NCI-H1417 treated with DMSO at 0.1 percent for 48 hours (cell line): ENCODE measurements around the gene DUT.

Source experiments
- DNase-seq: peaks from one replicate; lab custom pipeline; 2025; lab: John Stamatoyannopoulos, UW

The DUT gene

DNA sequence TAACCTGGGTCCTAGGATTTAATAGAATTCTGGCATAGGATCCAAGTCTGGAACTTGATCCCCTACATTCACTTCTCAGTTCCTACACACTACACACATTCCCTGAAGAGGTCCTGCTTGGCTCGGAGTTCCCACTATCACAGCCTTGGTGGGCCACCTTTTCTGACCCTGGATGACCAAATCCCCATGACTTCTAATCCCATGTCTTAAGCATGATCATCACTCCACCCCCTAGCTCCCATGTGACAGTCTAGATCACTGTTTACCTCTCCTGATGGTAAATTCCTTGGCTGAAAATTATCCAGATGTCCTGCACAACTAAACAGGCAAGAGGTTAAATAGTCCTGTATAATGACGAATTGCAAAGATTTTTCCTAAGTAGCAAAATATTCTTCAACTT, 40.3 kb downstream of the DUT start:
- no peak for DNase-seq

DNA sequence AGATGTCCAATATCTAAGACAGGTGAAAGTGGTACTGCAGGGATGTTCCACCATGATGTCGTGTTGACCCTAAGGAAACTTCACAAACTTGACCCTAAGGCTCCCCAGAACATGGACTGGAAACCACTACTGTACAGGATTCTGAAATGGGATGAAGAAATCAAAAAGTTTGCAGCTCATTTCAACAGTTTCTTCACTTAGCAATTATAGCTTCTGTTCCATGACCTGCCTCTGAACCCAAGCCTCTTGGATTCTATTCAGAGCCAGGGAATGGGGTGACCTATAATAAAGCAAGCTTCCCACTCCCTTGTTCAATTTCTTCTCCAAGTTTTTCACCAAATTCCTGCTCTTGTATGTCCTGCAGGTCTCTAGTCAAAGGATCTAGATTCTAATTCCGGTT, 40.7 kb downstream of the DUT start:
- no peak for DNase-seq

DNA sequence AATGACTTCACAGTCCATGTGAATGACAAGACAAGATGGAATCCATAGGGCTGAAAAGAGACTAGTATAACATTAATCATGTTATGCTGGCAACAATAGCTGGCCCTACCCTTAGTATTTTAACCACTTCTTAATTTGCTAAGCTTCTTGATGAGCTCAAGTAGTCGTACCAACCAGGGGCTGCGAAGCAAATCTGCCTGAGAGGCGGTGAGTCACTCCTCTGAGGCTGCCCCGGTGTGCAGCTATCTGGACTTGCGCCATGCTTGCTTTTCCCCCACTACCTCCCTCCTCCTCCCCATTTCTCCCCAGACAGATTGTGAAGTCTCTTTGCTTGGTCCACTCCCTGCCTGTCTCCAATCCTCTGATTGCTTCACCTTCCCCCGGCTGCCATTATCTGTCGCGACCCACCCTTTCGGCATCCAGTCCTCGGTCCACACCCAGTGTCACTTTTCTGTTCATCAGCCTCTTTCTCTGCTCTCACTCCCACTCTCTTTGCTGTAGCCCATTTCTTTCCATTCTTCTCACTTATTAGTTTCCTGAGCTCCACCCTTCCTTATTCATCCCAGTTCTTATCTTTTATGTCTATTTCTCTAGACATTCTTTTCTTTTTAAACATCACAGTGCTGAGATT, 42.7 kb downstream of the DUT start:
- DNase-seq = no peak

DNA sequence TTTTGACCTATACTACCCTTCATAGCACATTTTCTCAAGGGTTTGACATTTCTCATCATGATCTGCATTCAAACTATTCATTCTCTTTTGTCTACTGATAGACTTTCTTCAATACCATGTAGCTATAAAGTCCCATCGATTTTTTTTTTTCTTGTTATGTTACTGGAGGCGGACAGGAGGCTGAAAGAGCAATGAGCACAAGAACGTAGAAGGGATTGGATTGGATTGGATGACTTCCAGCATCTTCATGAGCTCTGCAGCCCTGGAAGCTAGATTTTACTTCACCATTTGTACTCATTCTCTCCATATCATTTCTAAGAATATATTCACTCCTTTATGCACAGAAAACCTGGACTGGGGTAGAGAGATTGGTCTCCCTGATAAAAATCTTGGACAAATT, 43.2 kb downstream of the DUT start:
- no peak for DNase-seq

DNA sequence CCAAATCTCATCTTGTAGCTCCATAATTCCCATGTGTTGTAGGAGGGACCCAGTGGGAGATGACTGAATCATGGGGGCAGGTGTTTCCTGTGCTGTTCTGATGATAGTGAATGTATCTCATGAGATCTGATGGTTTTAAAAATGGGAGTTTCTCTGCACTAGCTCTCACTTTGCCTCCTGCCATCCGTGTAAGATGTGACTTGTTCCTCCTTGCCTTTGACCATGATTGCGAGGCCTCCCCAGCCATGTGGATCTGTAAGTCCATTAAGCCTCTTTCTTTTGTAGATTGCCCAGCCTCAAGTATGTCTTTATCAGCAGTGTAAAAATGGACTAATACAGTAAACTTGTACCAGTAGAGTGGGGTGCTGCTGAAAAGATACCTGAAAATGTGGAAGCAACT, 44.5 kb downstream of the DUT start:
- DNase-seq = no peak

DNA sequence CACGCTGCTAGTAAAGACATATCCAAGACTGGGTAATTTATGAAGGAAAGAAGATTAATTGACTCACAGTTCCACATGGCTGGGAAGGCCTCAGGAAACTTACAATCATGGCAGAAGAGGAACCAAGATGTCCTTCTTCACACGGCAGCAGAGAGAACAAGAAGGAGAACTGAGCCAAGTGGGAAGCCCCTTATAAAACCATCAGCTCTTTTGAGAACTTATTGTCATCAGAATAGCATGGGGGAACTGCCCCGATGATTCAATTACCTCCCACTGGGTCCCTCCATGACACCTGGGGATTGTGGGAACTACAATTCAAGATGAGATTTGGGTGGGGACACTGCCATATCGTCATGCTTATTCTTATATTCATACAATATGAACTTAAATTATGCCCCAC, 49.0 kb downstream of the DUT start:
- DNase-seq = no peak

DNA sequence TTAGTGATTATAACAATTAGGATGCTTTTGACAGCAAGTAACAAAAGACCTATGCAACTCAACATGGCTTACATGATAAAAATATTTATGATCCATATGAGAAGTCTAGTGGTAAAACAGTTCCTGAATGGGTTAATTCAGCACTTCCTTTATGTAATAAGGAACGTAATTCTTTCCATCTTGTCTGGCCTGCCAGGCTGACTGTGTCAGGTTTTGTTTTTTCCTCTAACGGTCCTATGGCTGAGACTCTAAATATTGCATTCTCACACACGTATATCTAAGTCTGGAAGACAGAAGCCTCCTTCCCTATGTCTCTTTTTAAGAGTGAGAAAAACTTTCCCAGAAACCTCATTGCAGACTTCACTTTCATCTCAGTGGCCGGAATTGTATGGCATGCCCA, 50.6 kb downstream of the DUT start:
- no peak for DNase-seq

DNA sequence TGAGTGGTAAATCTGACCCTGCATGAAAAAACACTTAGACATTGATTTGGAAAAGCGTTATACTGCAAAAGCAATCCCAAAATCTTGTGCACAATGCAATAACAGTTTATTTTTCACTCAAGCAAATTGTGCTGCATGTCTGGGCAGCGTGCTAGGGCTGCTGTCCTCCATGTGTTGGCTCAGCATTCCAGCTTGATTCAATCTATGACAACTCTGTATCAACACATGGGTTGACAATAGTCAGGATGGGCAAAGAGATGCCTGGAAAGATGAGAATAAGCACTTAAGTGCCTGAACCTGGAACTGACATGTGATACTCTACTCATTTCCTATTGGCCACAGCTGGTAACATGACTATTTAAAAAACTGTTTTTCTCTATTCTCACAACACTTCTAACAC, 51.8 kb downstream of the DUT start:
- DNase-seq = no peak

DNA sequence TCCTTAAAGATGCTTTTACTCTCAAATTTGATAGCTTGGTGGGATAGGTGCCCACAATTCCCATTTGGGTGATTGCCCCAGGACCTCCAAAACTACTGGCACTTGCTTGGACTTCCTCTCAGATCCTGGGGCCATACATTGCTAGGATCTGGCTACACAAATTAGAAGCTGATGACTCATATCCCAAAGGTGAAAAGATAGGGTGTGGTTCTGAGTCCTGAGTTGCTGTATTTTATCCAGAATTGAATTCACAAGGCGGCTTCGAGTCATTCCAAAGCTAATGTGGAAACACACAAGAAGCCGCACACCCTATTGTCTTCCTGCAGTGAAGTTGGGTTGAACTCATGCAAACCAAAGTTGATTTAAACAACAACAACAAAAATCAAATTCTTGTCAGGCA, 53.4 kb downstream of the DUT start:
- DNase-seq = no peak

DNA sequence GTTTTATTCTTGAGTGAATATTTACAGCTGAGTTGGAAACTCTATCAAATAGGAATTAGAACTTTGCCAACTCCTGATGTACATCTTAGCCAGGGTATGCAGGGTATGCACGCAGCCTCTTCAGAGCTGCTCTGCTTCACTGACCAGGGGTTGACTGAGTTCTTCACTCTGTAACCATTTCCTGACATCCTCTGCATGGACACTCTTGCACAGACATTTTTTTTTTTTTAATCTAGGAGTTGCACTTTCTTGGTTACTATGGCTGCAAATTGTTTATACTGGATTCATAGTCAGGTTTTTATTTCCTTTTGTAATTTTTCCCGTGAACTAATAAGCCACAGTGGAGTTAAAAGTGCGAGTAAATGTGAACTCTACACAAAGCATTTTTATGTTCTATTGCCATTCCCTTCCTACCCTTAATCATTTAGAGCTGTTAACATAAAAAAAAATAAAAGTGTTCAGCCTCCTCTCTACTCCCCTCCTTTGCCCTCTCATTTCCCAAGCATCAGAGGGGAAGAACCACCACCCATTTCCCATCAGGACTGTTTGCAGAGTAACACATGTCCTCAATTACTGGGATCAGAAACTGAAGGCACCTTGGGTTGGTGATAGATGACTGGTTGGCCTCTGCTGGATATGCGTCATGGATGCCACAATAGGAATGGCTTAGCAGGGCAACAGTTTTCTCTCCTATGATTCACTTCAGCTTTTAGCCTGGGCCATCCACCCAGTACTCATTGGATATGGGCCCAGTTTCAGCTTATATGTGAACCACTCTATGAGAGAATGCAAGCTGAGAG, 54.0 kb downstream of the DUT start:
- DNase-seq = no peak

DNA sequence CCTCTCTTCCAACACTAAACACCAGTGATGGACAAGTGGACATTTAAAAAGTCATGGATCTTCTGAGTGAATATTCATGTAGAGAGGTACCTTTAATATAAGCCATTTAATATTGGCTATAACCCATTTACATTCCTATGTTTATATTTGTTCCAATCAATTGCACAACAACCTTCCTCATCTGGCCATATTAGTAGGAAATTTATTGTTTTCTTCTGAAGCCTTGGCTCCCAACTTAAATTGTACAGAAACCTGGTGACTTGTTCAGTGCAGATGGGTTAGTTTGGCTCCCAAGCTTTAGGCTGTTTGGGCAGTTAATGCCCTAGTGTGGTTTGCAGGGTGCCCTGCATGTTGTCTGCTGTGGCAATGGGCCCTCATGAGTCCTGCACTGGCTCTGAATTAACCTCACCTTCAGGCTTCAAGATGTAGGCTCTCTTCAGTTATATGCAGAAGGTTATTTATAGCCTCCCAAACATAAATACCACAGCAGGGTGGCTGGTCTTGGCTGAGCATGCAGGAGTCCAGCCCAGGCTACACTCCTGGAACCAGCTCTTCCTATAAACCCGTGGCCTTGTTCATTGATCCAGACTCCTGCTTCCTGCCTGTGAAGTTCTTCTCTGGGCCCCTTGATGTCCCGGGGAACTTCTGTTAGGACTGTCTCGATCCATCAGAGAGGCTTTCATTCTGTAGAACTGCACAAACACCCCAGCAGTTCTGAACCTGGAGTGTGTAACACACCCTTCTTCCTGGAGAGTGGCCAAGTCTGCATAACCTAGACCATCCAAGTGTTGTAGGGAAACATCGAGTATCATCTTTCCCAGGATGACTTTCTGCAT, 57.0 kb downstream of the DUT start:
- DNase-seq = no peak

DNA sequence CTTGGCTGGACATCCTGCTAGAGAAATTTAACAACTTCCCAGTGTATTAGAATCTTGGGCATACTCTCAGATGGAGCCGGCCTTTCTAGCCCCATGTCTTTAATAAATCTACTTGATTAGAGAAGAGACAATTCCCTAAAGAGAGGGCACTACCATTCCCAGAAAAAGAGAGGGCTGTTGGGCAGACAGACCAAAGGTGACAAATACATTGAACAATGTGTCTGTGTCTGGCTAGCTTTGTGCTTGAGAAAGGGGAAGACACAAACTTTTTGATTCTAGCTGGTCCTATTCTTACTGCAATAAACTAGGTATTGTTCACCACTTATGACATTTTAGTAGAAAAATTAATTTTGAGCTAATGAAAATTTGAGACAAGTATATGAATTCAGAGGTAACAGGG, 57.7 kb downstream of the DUT start:
- DNase-seq = no peak

DNA sequence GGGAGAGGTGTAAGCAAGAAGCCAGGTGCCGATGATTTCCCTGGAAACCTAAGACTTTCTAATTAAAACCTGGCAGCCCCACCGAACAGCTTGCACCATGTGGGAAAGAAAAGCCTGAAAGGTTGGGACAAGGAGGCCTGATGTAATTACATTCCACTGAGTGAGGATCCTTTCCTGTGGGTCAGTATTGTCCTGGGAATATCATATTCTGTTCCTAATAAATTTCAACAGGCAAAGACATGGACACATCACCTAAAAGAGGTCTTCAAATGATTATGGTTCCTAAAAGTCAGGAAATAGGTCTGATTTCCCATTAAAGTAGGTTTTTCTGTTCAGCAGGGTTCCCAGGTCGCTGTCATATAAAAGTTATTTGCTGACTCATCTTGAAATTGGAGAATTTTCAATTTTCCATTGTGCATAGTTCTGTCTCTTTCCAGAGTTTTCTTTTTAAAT, 58.5 kb downstream of the DUT start:
- no peak for DNase-seq

DNA sequence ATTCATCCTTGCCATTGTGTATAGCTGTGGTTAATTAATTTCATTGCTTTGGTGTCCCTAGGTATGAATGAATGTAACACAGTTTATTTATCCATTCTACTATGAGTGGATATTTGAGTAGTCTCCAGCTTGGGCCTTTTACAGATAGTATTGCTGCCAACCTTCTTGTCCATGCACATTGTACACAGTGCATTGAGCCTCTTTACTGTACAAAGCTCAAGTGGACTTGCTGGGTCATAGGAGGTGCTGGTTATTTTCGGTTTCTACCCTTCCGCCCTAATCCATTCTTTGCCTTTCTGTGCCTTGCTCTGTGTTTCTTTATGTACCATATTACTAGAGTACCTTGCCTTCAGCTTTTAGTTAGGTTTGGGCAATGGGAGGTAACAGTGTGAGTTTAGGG, 60.7 kb downstream of the DUT start:
- no peak for DNase-seq

DNA sequence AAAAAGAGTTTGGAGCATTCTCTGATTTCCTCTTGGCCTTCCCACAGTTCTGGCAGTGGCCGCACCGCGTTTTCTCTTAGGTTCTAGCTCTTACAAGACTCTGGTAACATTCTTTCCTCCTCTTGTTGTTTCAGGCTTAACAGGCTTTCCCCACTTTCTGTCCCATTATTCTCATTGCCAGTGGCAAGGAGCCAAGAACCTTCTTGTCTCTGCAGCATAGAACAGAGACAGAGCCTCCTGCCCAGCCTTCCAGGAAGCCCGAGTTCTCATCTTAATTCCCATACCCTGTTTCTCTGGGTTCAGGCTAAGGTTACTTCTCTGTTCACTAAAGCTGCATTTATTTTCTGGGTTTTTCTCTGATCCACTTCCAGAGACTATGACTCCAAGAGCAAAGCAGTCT, 61.1 kb downstream of the DUT start:
- no peak for DNase-seq
